ENCODE data around the gene TMEM272.
"Not testable (repeated sequence)": the region's sequence is repeated elsewhere in the genome, so short reads cannot be mapped to it uniquely, and the experiment has no call there.

TMEM272 gene

GRCh38 chr13:51827254-51827653 lies 17.7 kb downstream of the TMEM272 start:
- WGBS (ENCODE audit: insufficient coverage), result 8% methylated on average over 4 of the region's 4 CpGs
- CTCF ChIA-PET, result interaction anchor here (1.2 to 7.5 kb wide), 6 partner anchors 8 to 392 kb away, joined by 3 to 58 read pairs (median 6); no protein-coding TSS in a partner anchor
- H3K36me3 ChIP-seq (ENCODE audit: control insufficient read depth in 4 of 4, insufficient read depth in 4 of 4, low read length in 3 of 4), result no peaks in the 10 kb centered on the region
- H3K9me3 ChIP-seq (ENCODE audit: control extremely low read depth in 1 of 5, control insufficient read depth in 4 of 5, insufficient read depth in 2 of 5, low read depth in 1 of 5, low read length in 4 of 5), result no peaks in the 10 kb centered on the region
- no peak overlapping the region for H3K4me3 ChIP-seq (ENCODE audit: control insufficient read depth in 1 of 7, extremely low read depth in 1 of 7, insufficient read depth in 4 of 7, low read depth in 2 of 7, low read length in 6 of 7)
- no peaks in the 10 kb centered on the region for H3K27me3 ChIP-seq (replicated peaks in 2 of 5; ENCODE audit: control insufficient read depth in 4 of 5, insufficient read depth in 5 of 5, low read length in 4 of 5)
- H3K27ac ChIP-seq (ENCODE audit: insufficient read depth in 1 of 2, low read depth in 1 of 2, low read length in 2 of 2, poor library complexity in 1 of 2, severe bottlenecking in 2 of 2), result no peak overlapping the region
- POLR2A ChIA-PET, result interaction anchor here (0.5 kb wide), 1 partner anchor 40 kb away, joined by 3 read pairs; no protein-coding TSS in a partner anchor
- no peak for DNase-seq
- peaks cover 43 to 79% (median 61%) of the 10 kb centered on the region in 4 experiments for H3K4me1 ChIP-seq (ENCODE audit: control extremely low read depth in 1 of 4, control insufficient read depth in 4 of 4, insufficient read depth in 4 of 4, low read length in 3 of 4)

DNA sequence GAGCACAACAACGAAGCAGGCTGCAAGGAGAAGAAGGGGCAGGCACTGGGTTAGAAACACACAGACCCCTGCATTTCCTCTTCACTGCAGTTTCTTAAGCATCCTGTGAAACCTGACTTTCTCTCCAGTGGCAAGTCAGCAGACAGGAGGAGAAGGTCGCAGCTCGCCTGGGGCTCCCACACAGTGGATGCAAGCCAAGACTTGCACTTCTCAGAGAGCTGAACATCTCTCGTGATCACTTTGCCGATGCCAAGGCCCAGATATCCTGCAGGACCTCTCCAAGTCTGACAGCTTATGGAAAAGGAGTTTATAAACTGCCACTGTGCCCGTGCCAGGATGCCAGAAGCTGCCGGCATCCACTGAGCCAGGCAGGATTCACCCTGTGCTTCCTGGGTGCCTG lies 18.4 kb downstream of the TMEM272 start:
- DNase-seq, result peak in 1 of 3 donors; percentile 49
- Histone ChIP-seq H3K36me3 (ENCODE audit: control insufficient read depth in 4 of 4, insufficient read depth in 4 of 4, low read length in 3 of 4) (no peaks in the 10 kb centered on the region), H3K27ac (ENCODE audit: insufficient read depth in 1 of 2, low read depth in 1 of 2, low read length in 2 of 2, poor library complexity in 1 of 2, severe bottlenecking in 2 of 2) (no peak overlapping the region), H3K9me3 (ENCODE audit: control extremely low read depth in 1 of 5, control insufficient read depth in 4 of 5, insufficient read depth in 2 of 5, low read depth in 1 of 5, low read length in 4 of 5) (no peaks in the 10 kb centered on the region), H3K27me3 (replicated peaks in 2 of 5; ENCODE audit: control insufficient read depth in 4 of 5, insufficient read depth in 5 of 5, low read length in 4 of 5) (no peaks in the 10 kb centered on the region), H3K4me1 (ENCODE audit: control extremely low read depth in 1 of 4, control insufficient read depth in 4 of 4, insufficient read depth in 4 of 4, low read length in 3 of 4) (peaks cover 49 to 82% (median 66%) of the 10 kb centered on the region in 4 experiments), H3K4me3 (ENCODE audit: control insufficient read depth in 1 of 7, extremely low read depth in 1 of 7, insufficient read depth in 4 of 7, low read depth in 2 of 7, low read length in 6 of 7) (peak overlapping the region in 1 of 7 experiments; percentile 11)
- POLR2A ChIA-PET, result interaction anchor here (0.5 kb wide), 1 partner anchor 40 kb away, joined by 3 read pairs; no protein-coding TSS in a partner anchor
- 20% methylated on average over 7 of the region's 7 CpGs for WGBS (ENCODE audit: insufficient coverage)
- CTCF ChIA-PET, result interaction anchor here (1.1 to 7.5 kb wide), 6 partner anchors 8 to 392 kb away, joined by 3 to 58 read pairs (median 6); no protein-coding TSS in a partner anchor

DNA sequence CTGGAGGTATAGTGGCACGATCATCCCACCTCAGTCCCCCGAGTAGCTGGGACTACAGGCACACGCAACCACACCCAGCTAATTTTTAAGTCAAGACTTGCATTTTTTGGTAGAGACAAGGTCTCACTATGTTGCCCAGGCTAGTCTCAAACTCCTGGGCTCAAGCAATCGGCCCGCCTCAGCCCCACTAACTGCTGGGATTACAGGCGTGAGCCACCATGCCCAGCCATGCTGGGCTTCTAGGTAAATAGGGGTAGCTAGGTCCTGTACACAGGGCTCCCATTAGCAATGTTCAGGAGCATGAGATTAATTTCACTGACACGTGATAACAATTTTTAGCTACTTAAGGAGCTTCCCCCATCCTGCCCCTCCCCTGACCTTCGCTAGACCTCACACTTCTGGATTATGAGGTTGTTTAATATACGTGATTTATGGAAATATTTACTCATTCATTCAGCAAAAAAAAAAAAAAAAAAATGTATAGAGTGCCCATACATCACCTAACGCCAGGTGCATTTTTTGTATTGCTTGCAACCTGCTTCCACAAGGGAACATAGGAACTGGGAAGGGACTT lies 19.2 kb downstream of the TMEM272 start:
- H3K27ac ChIP-seq (ENCODE audit: insufficient read depth in 1 of 2, low read depth in 1 of 2, low read length in 2 of 2, poor library complexity in 1 of 2, severe bottlenecking in 2 of 2), result no peak overlapping the region
- no peaks in the 10 kb centered on the region for H3K27me3 ChIP-seq (replicated peaks in 2 of 5; ENCODE audit: control insufficient read depth in 4 of 5, insufficient read depth in 5 of 5, low read length in 4 of 5)
- 76% methylated on average over 5 of the region's 10 CpGs for WGBS (ENCODE audit: insufficient coverage)
- CTCF ChIA-PET, result interaction anchor here (0.8 to 7.5 kb wide), 7 partner anchors 9 to 21 kb away, joined by 3 to 58 read pairs (median 6); no protein-coding TSS in a partner anchor
- H3K36me3 ChIP-seq (ENCODE audit: control insufficient read depth in 4 of 4, insufficient read depth in 4 of 4, low read length in 3 of 4), result no peaks in the 10 kb centered on the region
- H3K4me3 ChIP-seq (ENCODE audit: control insufficient read depth in 1 of 7, extremely low read depth in 1 of 7, insufficient read depth in 4 of 7, low read depth in 2 of 7, low read length in 6 of 7), result no peak overlapping the region
- POLR2A ChIA-PET, result interaction anchor here (0.5 kb wide), 1 partner anchor 103 kb away, joined by 4 read pairs; no protein-coding TSS in a partner anchor
- no peaks in the 10 kb centered on the region for H3K9me3 ChIP-seq (ENCODE audit: control extremely low read depth in 1 of 5, control insufficient read depth in 4 of 5, insufficient read depth in 2 of 5, low read depth in 1 of 5, low read length in 4 of 5)
- peaks cover 56 to 90% (median 74%) of the 10 kb centered on the region in 4 experiments for H3K4me1 ChIP-seq (ENCODE audit: control extremely low read depth in 1 of 4, control insufficient read depth in 4 of 4, insufficient read depth in 4 of 4, low read length in 3 of 4)
- peak in 1 of 3 donors; percentile 47 for DNase-seq

- Histone ChIP-seq H3K9me3 (ENCODE audit: control extremely low read depth in 1 of 5, control insufficient read depth in 4 of 5, insufficient read depth in 2 of 5, low read depth in 1 of 5, low read length in 4 of 5) (no peaks in the 10 kb centered on the region), H3K36me3 (ENCODE audit: control insufficient read depth in 4 of 4, insufficient read depth in 4 of 4, low read length in 3 of 4) (no peaks in the 10 kb centered on the region), H3K27ac (ENCODE audit: insufficient read depth in 1 of 2, low read depth in 1 of 2, low read length in 2 of 2, poor library complexity in 1 of 2, severe bottlenecking in 2 of 2) (no peak overlapping the region), H3K4me1 (ENCODE audit: control extremely low read depth in 1 of 4, control insufficient read depth in 4 of 4, insufficient read depth in 4 of 4, low read length in 3 of 4) (peaks cover 58 to 90% (median 76%) of the 10 kb centered on the region in 4 experiments), H3K27me3 (replicated peaks in 2 of 5; ENCODE audit: control insufficient read depth in 4 of 5, insufficient read depth in 5 of 5, low read length in 4 of 5) (no peaks in the 10 kb centered on the region), H3K4me3 (ENCODE audit: control insufficient read depth in 1 of 7, extremely low read depth in 1 of 7, insufficient read depth in 4 of 7, low read depth in 2 of 7, low read length in 6 of 7) (peak overlapping the region in 1 of 7 experiments; percentile 2)
- WGBS (ENCODE audit: insufficient coverage), result 0% methylated on average over 1 of the region's 2 CpGs
- DNase-seq, result peak; percentile 40 to 89 (median 82)
- ChIA-PET CTCF (interaction anchor here (0.8 to 7.5 kb wide), 6 partner anchors 10 to 21 kb away, joined by 3 to 58 read pairs (median 8); no protein-coding TSS in a partner anchor), POLR2A (no interaction called here)
Measured at GRCh38 chr13:51825165-51825592, 19.8 kb downstream of the TMEM272 start.

- Histone ChIP-seq H3K4me1 (ENCODE audit: control extremely low read depth in 1 of 4, control insufficient read depth in 4 of 4, insufficient read depth in 4 of 4, low read length in 3 of 4) (peaks cover 59 to 85% (median 74%) of the 10 kb centered on the region in 4 experiments), H3K4me3 (ENCODE audit: control insufficient read depth in 1 of 7, extremely low read depth in 1 of 7, insufficient read depth in 4 of 7, low read depth in 2 of 7, low read length in 6 of 7) (peak overlapping the region in 1 of 7 experiments; percentile 2)
- DNase-seq; H3K27me3 ChIP-seq (replicated peaks in 2 of 5; ENCODE audit: control insufficient read depth in 4 of 5, insufficient read depth in 5 of 5, low read length in 4 of 5); H3K9me3 ChIP-seq (ENCODE audit: control extremely low read depth in 1 of 5, control insufficient read depth in 4 of 5, insufficient read depth in 2 of 5, low read depth in 1 of 5, low read length in 4 of 5); H3K27ac ChIP-seq (ENCODE audit: insufficient read depth in 1 of 2, low read depth in 1 of 2, low read length in 2 of 2, poor library complexity in 1 of 2, severe bottlenecking in 2 of 2); POLR2A ChIA-PET; H3K36me3 ChIP-seq (ENCODE audit: control insufficient read depth in 4 of 4, insufficient read depth in 4 of 4, low read length in 3 of 4): not testable (repeated sequence)
- CTCF ChIA-PET, result interaction anchor here (7.5 kb wide), 1 partner anchor 10 kb away, joined by 58 read pairs; no protein-coding TSS in a partner anchor
- WGBS (ENCODE audit: insufficient coverage), result 99% methylated on average over 8 of the region's 11 CpGs
Measured at GRCh38 chr13:51824712-51825111, 20.3 kb downstream of the TMEM272 start.

DNA sequence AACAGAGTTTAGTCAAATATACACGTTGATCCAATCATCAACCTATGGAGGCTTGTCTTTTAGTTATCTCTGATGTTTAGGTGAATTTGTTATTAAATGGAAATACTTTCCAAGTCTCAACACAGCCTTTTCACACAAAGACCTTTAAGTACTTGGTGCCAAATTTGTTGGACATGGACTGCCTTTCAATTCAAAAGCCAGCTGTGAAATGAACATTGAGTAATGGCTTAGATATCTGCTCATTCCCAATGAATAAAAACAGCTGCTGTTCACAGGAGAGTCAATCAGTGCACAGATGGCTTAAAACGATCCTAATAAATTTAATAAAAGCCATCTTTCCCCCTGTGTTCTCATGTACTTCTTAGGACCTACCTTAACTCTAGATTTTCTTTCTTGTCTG lies 21.1 kb downstream of the TMEM272 start:
- H3K36me3 ChIP-seq (ENCODE audit: control insufficient read depth in 4 of 4, insufficient read depth in 4 of 4, low read length in 3 of 4), result no peaks in the 10 kb centered on the region
- H3K27me3 ChIP-seq (replicated peaks in 2 of 5; ENCODE audit: control insufficient read depth in 4 of 5, insufficient read depth in 5 of 5, low read length in 4 of 5), result no peaks in the 10 kb centered on the region
- ChIA-PET POLR2A (no interaction called here), CTCF (interaction anchor here (1.5 to 7.5 kb wide), 3 partner anchors 9 to 11 kb away, joined by 3 to 58 read pairs (median 51); no protein-coding TSS in a partner anchor)
- no peak for DNase-seq
- H3K4me1 ChIP-seq (ENCODE audit: control extremely low read depth in 1 of 4, control insufficient read depth in 4 of 4, insufficient read depth in 4 of 4, low read length in 3 of 4), result peaks cover 54 to 81% (median 70%) of the 10 kb centered on the region in 4 experiments
- no peak overlapping the region for H3K4me3 ChIP-seq (ENCODE audit: control insufficient read depth in 1 of 7, extremely low read depth in 1 of 7, insufficient read depth in 4 of 7, low read depth in 2 of 7, low read length in 6 of 7)
- no peaks in the 10 kb centered on the region for H3K9me3 ChIP-seq (ENCODE audit: control extremely low read depth in 1 of 5, control insufficient read depth in 4 of 5, insufficient read depth in 2 of 5, low read depth in 1 of 5, low read length in 4 of 5)
- H3K27ac ChIP-seq (ENCODE audit: insufficient read depth in 1 of 2, low read depth in 1 of 2, low read length in 2 of 2, poor library complexity in 1 of 2, severe bottlenecking in 2 of 2), result no peak overlapping the region
- WGBS (ENCODE audit: insufficient coverage), result 100% methylated on average over 1 of the region's 2 CpGs

GRCh38 chr13:51823359-51823758 lies 21.6 kb downstream of the TMEM272 start:
- 91% methylated on average over 2 of the region's 2 CpGs for WGBS (ENCODE audit: insufficient coverage)
- no peaks in the 10 kb centered on the region for H3K36me3 ChIP-seq (ENCODE audit: control insufficient read depth in 4 of 4, insufficient read depth in 4 of 4, low read length in 3 of 4)
- H3K4me3 ChIP-seq (ENCODE audit: control insufficient read depth in 1 of 7, extremely low read depth in 1 of 7, insufficient read depth in 4 of 7, low read depth in 2 of 7, low read length in 6 of 7), result no peak overlapping the region
- peaks cover 50 to 78% (median 67%) of the 10 kb centered on the region in 4 experiments for H3K4me1 ChIP-seq (ENCODE audit: control extremely low read depth in 1 of 4, control insufficient read depth in 4 of 4, insufficient read depth in 4 of 4, low read length in 3 of 4)
- no peak overlapping the region for H3K27ac ChIP-seq (ENCODE audit: insufficient read depth in 1 of 2, low read depth in 1 of 2, low read length in 2 of 2, poor library complexity in 1 of 2, severe bottlenecking in 2 of 2)
- no peaks in the 10 kb centered on the region for H3K27me3 ChIP-seq (replicated peaks in 2 of 5; ENCODE audit: control insufficient read depth in 4 of 5, insufficient read depth in 5 of 5, low read length in 4 of 5)
- ChIA-PET POLR2A (no interaction called here), CTCF (interaction anchor here (1.5 to 7.5 kb wide), 3 partner anchors 9 to 11 kb away, joined by 3 to 58 read pairs (median 51); no protein-coding TSS in a partner anchor)
- no peaks in the 10 kb centered on the region for H3K9me3 ChIP-seq (ENCODE audit: control extremely low read depth in 1 of 5, control insufficient read depth in 4 of 5, insufficient read depth in 2 of 5, low read depth in 1 of 5, low read length in 4 of 5)
- no peak for DNase-seq

All from common myeloid progenitor, CD34-positive (primary cell).